ENCODE data around the gene BIVM. TPM values are rescaled to one million over a fixed set of nuclear protein-coding genes. Genes with fewer than 3 reads are reported as not detected.

The BIVM gene
- total RNA-seq, 3 donors from 2014 or later = 15.2 to 29.6 (median 27.2) TPM

DNA sequence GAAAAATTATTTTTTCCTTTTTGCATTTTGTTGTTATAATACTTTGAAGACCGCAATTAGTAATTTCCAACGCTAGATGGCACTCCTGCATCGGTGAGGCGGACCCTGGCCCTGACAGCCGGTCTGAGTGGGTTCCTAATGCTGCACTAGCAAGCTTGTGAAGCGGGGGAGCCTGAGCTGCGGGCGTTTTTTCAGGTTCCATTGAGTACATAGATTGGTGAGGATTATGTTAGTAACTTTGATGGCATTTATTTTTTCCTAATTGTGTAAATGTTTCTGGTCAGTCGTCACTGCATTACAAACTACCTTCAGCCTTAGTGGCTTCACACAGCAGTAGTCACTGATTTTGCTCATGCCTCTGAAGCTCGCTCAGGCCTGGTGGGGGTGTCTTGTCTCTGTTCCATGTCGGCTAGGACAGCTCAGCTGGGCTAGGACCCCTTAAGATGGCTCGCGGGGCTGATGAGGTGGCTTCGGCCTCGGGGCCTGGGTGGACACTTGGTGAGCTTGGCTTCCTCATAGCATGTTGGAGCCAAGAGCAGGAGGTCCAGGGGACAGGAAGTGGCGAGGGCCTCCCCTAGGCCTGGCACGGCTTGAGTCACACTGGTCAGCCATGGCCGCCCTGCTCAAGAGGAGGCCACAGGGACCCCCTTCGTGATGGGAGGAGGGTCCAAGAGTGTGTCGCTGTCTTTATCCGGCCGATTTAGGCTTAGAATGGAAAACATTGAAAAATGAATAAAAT lies 71.9 kb downstream of the BIVM start:
- TF ChIP-seq POLR2A (IDR thresholded peaks at IDR 0.05) (no peak), CTCF (IDR thresholded peaks at IDR 0.05) (peak in 2 of 3 donors; percentile 42)
- H3K27ac ChIP-seq = peak overlapping the region in 1 of 2 donors; percentile 22
- no peaks in the 10 kb centered on the region for H3K4me1 ChIP-seq
- no peaks in the 10 kb centered on the region for H3K9me3 ChIP-seq
- DNase-seq (ENCODE audit: low spot score in 2 of 2) = no peak
- no peaks in the 10 kb centered on the region for H3K27me3 ChIP-seq
- no peak overlapping the region for H3K4me3 ChIP-seq
- peaks cover 12% of the 10 kb centered on the region for H3K36me3 ChIP-seq
- intact Hi-C loops (cut with DNase I; ENCODE audit: low total_unique reads) = no loop called here

DNA sequence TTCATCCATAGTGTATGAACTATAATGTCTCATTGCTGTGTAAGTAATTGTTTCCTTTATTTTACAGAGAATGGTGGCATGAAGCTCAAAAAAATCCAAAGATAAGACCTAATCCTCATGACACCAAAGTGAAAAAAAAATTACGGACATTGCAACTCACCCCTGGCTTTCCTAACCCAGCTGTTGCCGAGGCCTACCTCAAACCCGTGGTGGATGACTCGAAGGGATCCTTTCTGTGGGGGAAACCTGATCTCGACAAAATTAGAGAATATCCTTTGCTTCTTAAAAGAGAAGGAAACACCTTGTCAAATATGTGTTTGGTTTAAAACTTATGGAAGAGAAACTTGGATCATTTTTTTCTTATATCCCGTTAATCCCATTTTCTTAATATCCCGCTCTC lies 73.2 kb downstream of the BIVM start:
- no peak overlapping the region for H3K4me3 ChIP-seq
- no peak overlapping the region for H3K27ac ChIP-seq
- DNase-seq (ENCODE audit: low spot score in 2 of 2) = no peak
- H3K27me3 ChIP-seq = no peaks in the 10 kb centered on the region
- H3K9me3 ChIP-seq = no peaks in the 10 kb centered on the region
- no peaks in the 10 kb centered on the region for H3K4me1 ChIP-seq
- intact Hi-C loops (cut with DNase I; ENCODE audit: low total_unique reads) = no loop called here
- H3K36me3 ChIP-seq = peaks cover 4% of the 10 kb centered on the region
- TF ChIP-seq POLR2A (IDR thresholded peaks at IDR 0.05) = no peak
- TF ChIP-seq CTCF (IDR thresholded peaks at IDR 0.05) = no peak
- no peak for TF ChIP-seq POLR2AphosphoS5 (IDR thresholded peaks at IDR 0.05)

DNA sequence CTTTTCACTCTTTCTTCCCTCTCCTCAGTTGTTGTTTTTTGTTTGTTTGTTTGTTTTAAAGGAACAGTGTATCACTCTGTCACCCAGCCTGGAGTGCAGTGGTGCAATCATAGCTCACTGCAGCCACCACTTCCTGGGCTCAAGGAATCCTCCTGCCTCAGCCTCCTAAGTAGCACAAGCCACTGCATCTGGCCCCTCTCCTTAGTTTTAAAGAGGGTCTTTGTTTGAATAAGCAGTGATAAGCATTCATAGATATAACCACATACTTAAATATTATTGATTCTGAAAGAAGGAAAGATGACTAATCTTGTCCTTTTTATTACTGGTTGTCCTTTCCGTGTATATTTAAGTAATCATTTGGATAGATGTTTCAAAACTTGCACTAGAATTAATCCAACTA lies 73.6 kb downstream of the BIVM start:
- no peak overlapping the region for H3K4me3 ChIP-seq
- no peak for TF ChIP-seq POLR2AphosphoS5 (IDR thresholded peaks at IDR 0.05)
- no peak for TF ChIP-seq CTCF (IDR thresholded peaks at IDR 0.05)
- TF ChIP-seq POLR2A (IDR thresholded peaks at IDR 0.05) = no peak
- H3K9me3 ChIP-seq = no peaks in the 10 kb centered on the region
- H3K27me3 ChIP-seq = no peaks in the 10 kb centered on the region
- peaks cover 4% of the 10 kb centered on the region for H3K36me3 ChIP-seq
- H3K4me1 ChIP-seq = no peaks in the 10 kb centered on the region
- DNase-seq (ENCODE audit: low spot score in 2 of 2) = no peak
- intact Hi-C loops (cut with DNase I; ENCODE audit: low total_unique reads) = no loop called here
- no peak overlapping the region for H3K27ac ChIP-seq

GRCh38 chr13:102873653-102874052 lies 74.7 kb downstream of the BIVM start:
- Histone ChIP-seq H3K27me3 (no peaks in the 10 kb centered on the region), H3K4me3 (no peak overlapping the region), H3K36me3 (peaks cover 4% of the 10 kb centered on the region), H3K9me3 (no peaks in the 10 kb centered on the region), H3K27ac (no peak overlapping the region), H3K4me1 (no peaks in the 10 kb centered on the region)
- no peak for DNase-seq (ENCODE audit: low spot score in 2 of 2)
- no peak for TF ChIP-seq POLR2A (IDR thresholded peaks at IDR 0.05)
- no peak for TF ChIP-seq CTCF (IDR thresholded peaks at IDR 0.05)
- intact Hi-C loops (cut with DNase I; ENCODE audit: low total_unique reads) = no loop called here

DNA sequence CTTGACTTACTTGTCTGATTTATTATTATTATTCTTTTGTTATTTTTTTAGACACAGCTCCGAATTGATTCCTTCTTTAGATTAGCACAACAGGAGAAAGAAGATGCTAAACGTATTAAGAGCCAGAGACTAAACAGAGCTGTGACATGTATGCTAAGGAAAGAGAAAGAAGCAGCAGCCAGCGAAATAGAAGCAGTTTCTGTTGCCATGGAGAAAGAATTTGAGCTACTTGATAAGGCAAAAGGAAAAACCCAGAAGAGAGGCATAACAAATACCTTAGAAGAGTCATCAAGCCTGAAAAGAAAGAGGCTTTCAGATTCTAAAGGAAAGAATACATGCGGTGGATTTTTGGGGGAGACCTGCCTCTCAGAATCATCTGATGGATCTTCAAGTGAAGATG lies 76.3 kb downstream of the BIVM start:
- DNase-seq (ENCODE audit: low spot score in 2 of 2) = no peak
- intact Hi-C loops (cut with DNase I; ENCODE audit: low total_unique reads) = no loop called here
- TF ChIP-seq POLR2AphosphoS5 (IDR thresholded peaks at IDR 0.05) (no peak), POLR2A (IDR thresholded peaks at IDR 0.05) (no peak), CTCF (IDR thresholded peaks at IDR 0.05) (no peak)
- H3K36me3 ChIP-seq = peaks cover 4% of the 10 kb centered on the region
- no peak overlapping the region for H3K4me3 ChIP-seq
- H3K27me3 ChIP-seq = no peaks in the 10 kb centered on the region
- no peaks in the 10 kb centered on the region for H3K4me1 ChIP-seq
- no peak overlapping the region for H3K27ac ChIP-seq
- H3K9me3 ChIP-seq = no peaks in the 10 kb centered on the region

Measured in breast epithelium (tissue), 4 donors.